Ishikawa (cell line): ENCODE results near the gene ZFAND3.

ENCODE experiments used
- EP300 ChIP-seq: IDR thresholded peaks from 2 replicates; pipeline ENCODE4 v1.6.1; 2012; ENCODE audit warnings: borderline replicate concordance
- MAX ChIP-seq: IDR thresholded peaks from 2 replicates; pipeline ENCODE4 v1.6.1; 2012
- RAD21 ChIP-seq: IDR thresholded peaks from 2 replicates; pipeline ENCODE4 v1.6.1; 2012; ENCODE audit warnings: low read depth
- TAF1 ChIP-seq: IDR thresholded peaks from 2 replicates; pipeline ENCODE4 v1.6.1; 2012; ENCODE audit warnings: low read depth, mild to moderate bottlenecking
- TCF12 ChIP-seq: IDR thresholded peaks from 2 replicates; pipeline ENCODE4 v1.6.1; 2012; ENCODE audit warnings: low read depth
- TEAD4 ChIP-seq: IDR thresholded peaks from 2 replicates; pipeline ENCODE4 v1.6.1; 2012
- USF1 ChIP-seq: IDR thresholded peaks from 2 replicates; pipeline ENCODE4 v1.6.1; 2012
- YY1 ChIP-seq: IDR thresholded peaks from 2 replicates; pipeline ENCODE4 v1.6.1; 2012; ENCODE audit warnings: low read depth
- ZBTB7A ChIP-seq: IDR thresholded peaks from 2 replicates; pipeline ENCODE4 v1.6.1; 2012; ENCODE audit warnings: low read depth

- TF ChIP-seq YY1 (peak; percentile 85), EP300 (peak; percentile 36; the same call in 1 of the 2 replicates), TAF1 (peak; percentile 52), TEAD4 (peak; percentile 74), RAD21 (no peak), TCF12 (peak; percentile 13; the same call in 1 of the 2 replicates), MAX (peak; percentile 76), USF1 (peak; percentile 62), ZBTB7A (peak; percentile 63; the same call in 1 of the 2 replicates)
These were observed at the start of gene ZFAND3 for GRCh38 chr6:37819177-37819801.
